CD1c-positive myeloid dendritic cell (primary cell): ENCODE data around the gene SH3TC1.
A peak's percentile ranks its signal among the peaks of the same experiment; 100 is the strongest.

ENCODE experiments used
- DNase-seq: peaks from one replicate; pipeline ENCODE4 v3.0.0-alpha.2; 2016; ENCODE audit errors: extremely low spot score

SH3TC1 gene

GRCh38 chr4:8214136-8214535 lies 15.0 kb downstream of the SH3TC1 start:
- no peak for DNase-seq

- DNase-seq, result no peak
Measured at GRCh38 chr4:8215001-8215427, 15.9 kb downstream of the SH3TC1 start.

- DNase-seq, result no peak
Measured at GRCh38 chr4:8215641-8216442, 16.8 kb downstream of the SH3TC1 start.

GRCh38 chr4:8216443-8217245 lies 17.6 kb downstream of the SH3TC1 start:
- DNase-seq, result no peak

- no peak for DNase-seq
Measured at GRCh38 chr4:8217246-8217511, 18.1 kb downstream of the SH3TC1 start.

GRCh38 chr4:8217871-8218270 lies 18.8 kb downstream of the SH3TC1 start:
- no peak for DNase-seq

GRCh38 chr4:8218371-8219031 lies 19.4 kb downstream of the SH3TC1 start:
- no peak for DNase-seq

- no peak for DNase-seq
Measured at GRCh38 chr4:8219236-8219635, 20.1 kb downstream of the SH3TC1 start.

- DNase-seq, result no peak
Measured at GRCh38 chr4:8220661-8221450, 21.8 kb downstream of the SH3TC1 start.

GRCh38 chr4:8221476-8221875 lies 22.4 kb downstream of the SH3TC1 start:
- peak; percentile 94 for DNase-seq

GRCh38 chr4:8221985-8222384 lies 22.9 kb downstream of the SH3TC1 start:
- no peak for DNase-seq

GRCh38 chr4:8222609-8223388 lies 23.7 kb downstream of the SH3TC1 start:
- DNase-seq, result no peak

- DNase-seq, result no peak
Measured at GRCh38 chr4:8224267-8224974, 25.3 kb downstream of the SH3TC1 start.

- peak; percentile 26 for DNase-seq
Measured at GRCh38 chr4:8224975-8225625, 26.0 kb downstream of the SH3TC1 start.

- no peak for DNase-seq
Measured at GRCh38 chr4:8225706-8226443, 26.8 kb downstream of the SH3TC1 start.

GRCh38 chr4:8227201-8227770 lies 28.2 kb downstream of the SH3TC1 start:
- peak; percentile 36 for DNase-seq

GRCh38 chr4:8227771-8228318 lies 28.8 kb downstream of the SH3TC1 start:
- DNase-seq, result no peak
